ENCODE measurements around the gene TEX38.
A peak's percentile ranks its signal among the peaks of the same experiment; 100 is the strongest.
"Not testable (repeated sequence)": the region's sequence is repeated elsewhere in the genome, so short reads cannot be mapped to it uniquely, and the experiment has no call there.

TEX38 gene

GRCh38 chr1:46689897-46690296 lies 18.2 kb downstream of the TEX38 start:
- DNase-seq, result no peak

GRCh38 chr1:46690931-46691421 lies 19.3 kb downstream of the TEX38 start:
- DNase-seq, result peak; percentile 69

- DNase-seq, result peak; percentile 45
Observed at GRCh38 chr1:46691997-46692790, 20.5 kb downstream of the TEX38 start.

DNA sequence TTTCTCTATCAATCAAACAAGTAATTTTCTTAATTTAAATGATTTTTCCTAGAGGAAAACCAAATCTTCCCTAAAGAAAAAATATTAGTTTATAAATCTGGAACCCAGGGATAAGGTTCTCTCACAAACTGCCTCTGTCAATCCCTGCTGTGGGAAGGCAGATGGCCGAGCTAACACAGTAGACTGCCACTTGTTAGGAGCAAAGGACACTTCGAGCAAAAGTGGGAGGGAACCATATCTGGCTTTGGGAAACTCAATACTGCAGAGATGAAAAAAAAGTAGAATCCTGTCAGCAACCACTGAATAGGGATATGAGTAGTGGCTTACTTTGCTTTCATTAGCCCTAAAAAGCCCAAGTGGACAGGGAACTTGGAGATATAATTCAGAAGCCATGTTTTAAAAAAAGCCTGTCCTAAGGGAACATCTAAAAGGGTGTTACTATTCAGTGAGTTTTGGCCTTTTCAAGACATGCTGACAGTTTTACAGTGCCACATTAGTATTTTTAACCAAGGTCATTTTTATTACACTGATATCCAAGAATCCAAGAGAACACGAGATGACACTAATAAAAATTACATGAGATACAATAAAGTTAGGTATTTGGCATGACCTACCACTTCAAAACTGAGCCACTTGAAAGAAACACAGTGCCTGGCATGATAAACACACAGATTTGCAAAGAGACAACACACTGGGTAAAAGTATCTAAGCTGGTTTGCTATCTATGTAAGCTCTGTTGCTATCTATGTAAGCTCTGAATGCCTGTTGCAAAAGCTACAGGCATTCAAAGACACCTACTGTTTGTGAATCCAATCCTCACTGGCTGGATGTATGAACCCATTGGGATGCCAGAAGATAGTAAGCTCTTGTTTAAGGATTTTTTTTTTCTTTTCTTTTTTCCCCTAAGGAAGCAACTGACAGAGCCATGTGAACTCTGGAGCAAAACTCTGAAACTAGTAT lies 21.4 kb downstream of the TEX38 start:
- no peak for DNase-seq

DNA sequence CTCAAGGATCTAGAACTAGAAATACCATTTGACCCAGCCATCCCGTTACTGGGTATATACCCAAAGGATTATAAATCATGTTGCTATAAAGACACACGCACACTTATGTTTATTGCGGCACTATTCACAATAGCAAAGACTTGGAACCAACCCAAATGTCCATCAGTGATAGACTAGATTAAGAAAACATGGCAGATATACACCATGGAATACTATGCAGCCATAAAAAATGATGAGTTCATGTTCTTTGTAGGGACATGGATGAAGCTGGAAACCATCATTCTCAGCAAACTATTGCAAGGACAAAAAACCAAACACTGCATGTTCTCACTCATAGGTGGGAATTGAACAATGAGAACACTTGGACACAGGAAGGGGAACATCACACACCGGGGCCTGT lies 23.0 kb downstream of the TEX38 start:
- DNase-seq, result not testable (repeated sequence)

GRCh38 chr1:46697053-46697452 lies 25.4 kb downstream of the TEX38 start:
- peak; percentile 40 for DNase-seq

- DNase-seq, result no peak
Observed at GRCh38 chr1:46699666-46700065, 28.0 kb downstream of the TEX38 start.

- no peak for DNase-seq
Observed at GRCh38 chr1:46703927-46704641, 32.4 kb downstream of the TEX38 start.

DNA sequence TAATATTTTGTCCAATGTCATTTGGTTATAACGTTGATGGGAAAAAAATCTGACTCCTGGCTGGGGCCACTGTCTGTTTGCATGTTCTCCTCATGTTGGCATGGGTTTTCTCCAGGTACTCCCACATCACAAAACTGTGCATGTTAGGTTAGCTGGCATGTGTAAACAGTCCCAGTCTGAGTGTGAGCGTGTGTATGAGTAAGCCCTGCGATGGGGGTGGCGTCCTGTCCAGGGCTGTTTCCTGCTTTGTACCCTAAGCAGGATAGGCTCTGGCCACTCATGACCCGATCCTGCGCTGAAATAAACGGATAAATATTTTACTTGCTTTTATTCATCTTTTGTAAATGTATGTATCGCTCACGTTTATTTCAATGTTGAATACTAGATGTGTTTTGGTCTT lies 33.8 kb downstream of the TEX38 start:
- DNase-seq, result no peak

DNA sequence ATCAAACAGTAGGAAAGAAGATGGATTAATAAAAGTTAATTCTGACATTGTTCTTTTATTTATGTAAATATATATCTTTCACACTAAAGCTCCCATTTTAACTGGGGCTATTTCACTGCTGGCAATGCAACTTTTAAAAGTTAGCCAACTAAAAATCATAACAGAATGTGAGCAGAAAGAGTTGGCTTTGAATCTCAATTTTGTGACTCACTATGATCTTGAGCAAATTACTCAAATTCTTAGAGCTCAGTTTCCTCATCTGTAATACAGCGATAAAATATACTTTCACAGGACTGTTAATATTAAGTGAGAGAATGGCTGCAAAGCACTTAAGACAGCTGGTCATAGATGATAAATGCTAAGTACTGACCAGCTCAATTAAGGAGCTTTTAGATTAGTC lies 36.5 kb downstream of the TEX38 start:
- no peak for DNase-seq

DNA sequence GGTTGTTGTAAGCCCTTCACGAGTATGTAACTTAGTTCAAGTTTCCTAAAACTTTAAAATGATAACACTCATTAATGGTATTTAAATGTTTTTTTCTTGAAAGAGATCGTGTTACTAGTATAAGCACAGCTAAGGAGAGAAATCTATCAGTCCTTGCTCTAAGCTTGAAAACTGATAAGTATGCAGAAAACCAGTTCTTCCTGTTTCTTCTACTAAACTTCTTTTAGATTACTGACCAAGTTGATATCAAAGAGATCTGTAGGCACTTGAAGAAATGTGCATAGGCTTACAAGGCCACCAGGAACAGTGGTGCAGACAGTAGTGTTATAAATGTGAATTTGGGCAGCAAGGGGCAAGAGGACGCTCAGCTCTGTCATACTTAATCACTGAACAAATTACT lies 43.3 kb downstream of the TEX38 start:
- no peak for DNase-seq

DNA sequence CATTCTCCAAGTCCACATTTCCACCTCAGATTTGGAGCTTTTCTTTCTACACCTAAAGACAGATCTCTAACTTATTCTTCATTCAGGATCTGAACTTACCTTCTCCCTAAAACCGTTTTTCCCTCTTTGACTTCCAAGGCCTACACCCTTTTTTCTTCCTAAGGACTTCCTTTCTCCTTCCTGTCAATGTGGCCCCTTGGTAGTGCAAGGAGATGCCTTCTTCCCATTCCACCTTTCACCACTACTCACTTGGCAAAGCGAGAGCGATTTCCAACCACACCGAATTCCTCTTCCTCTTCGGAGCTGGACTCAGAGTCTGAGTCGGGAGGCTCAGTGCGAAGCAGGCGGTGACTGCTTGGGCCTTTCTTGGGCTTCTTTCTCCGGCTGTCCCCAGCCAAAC lies 46.0 kb downstream of the TEX38 start:
- DNase-seq, result no peak

- no peak for DNase-seq
Observed at GRCh38 chr1:46718340-46718726, 46.7 kb downstream of the TEX38 start.

GRCh38 chr1:46718727-46719622 lies 47.3 kb downstream of the TEX38 start, which contains the start of gene EFCAB14:
Gene EFCAB14 (minus strand): TSS chr1:46719114. CDS start chr1:46718087, 1,027 bp downstream.
- DNase-seq, result peak; percentile 84

- no peak for DNase-seq
Observed at GRCh38 chr1:46719689-46720088, 48.0 kb downstream of the TEX38 start.

DNA sequence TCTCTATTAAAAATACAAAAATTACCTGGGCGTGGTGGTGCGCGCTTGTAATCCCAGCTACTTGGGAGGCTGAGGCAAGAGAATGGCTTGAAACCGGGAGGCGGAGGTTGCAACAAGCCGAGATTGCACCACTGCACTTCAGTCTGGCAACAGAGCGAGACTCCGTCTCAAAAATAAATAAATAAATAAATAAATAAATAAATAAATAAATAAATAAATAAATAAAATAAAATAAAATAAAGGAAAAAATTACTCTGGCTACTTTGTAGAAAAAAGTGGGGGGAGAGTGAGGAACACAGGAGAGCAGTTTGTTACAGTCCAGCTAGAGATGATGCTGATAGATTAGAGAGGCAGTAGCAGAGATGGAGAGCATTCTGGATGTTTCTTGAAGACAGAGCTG lies 48.7 kb downstream of the TEX38 start:
- not testable (repeated sequence) for DNase-seq

GRCh38 chr1:46721204-46721603 lies 49.5 kb downstream of the TEX38 start:
- DNase-seq, result no peak

GRCh38 chr1:46721686-46722205 lies 50.1 kb downstream of the TEX38 start:
- no peak for DNase-seq

Data from fibroblast of upper back skin (primary cell).